ENCODE data around the gene DOCK3. TPM values are rescaled to one million over a fixed set of nuclear protein-coding genes. Genes with fewer than 3 reads are reported as not detected.

The DOCK3 gene
- total and polyA plus RNA-seq, 10 of the 15 experiments (the other 5 are each of a cell fraction or from before 2014, with no cell fraction given), result 0.02 to 0.52 (median 0.04) TPM; not detected in 5

DNA sequence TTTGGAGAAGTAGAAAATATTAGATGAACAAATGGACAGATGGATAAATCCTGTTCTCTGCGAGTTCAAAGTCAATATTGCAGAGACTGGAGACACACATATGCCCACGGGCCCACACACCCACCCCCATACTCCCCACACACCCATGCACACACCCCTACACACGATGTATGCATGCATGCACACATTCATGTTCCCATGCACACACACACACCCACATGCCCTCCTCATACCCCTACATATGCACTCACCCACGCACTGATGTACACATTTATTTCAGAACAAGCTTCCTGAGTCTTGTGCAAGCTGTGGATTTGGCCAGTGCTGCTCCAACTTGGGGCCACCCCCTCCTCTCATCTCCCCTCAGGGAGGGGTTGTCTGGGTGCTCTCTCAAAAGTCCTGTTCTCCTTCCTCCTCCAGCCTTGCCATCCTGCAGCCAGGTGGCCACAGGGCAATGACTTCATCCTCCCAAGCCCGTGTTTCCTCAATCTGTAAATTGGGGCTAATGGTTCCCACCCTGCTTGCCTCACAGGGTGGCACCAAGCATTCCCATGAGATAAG is 41.4 kb upstream of the DOCK3 start (continued):
- no peak for TF ChIP-seq NFYA (IDR thresholded peaks at IDR 0.05; ENCODE audit: borderline replicate concordance, low read depth, low read length)
- no peak for TF ChIP-seq ZSCAN29 (IDR thresholded peaks at IDR 0.05)
- no peak for TF ChIP-seq JUNB (IDR thresholded peaks at IDR 0.05)

DNA sequence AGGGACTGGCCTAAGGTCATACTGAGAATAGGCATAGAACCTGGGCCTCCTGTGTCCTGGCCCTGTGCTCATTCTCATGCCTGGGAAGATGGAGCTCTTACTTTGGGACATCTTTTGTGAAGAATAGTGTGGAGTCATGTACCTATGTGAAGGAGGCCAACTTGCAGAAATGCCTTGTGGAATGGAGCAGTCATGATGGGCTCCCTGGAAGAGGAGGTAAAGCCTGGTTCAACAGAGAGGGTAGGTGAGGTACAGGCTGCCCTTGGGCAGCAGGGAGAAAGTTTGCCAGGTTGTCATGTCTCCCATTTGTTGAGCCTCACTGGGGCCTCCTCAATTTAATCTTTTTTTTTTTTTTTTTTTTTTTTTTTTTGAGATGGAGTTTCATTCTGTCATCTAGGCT is 39.7 kb upstream of the DOCK3 start:
- Histone ChIP-seq H2AFZ (ENCODE audit: control insufficient read depth, low read depth, low read length) (no peak overlapping the region), H3K79me2 (ENCODE audit: control insufficient read depth, insufficient read depth, low read length) (no peaks in the 10 kb centered on the region), H3K9me3 (replicated peaks; ENCODE audit: control insufficient read depth, insufficient read depth, low read length) (no peaks in the 10 kb centered on the region), H3K4me3 (no peak overlapping the region), H4K20me1 (ENCODE audit: control insufficient read depth, insufficient read depth) (no peaks in the 10 kb centered on the region), H3K4me2 (ENCODE audit: control insufficient read depth, insufficient read depth) (no peak overlapping the region), H3K9ac (ENCODE audit: control insufficient read depth, insufficient read depth, low read length) (no peak overlapping the region), H3K4me1 (ENCODE audit: control insufficient read depth, insufficient read depth, low read length) (peaks cover 4% of the 10 kb centered on the region), H3K27ac (ENCODE audit: control insufficient read depth, insufficient read depth) (no peak overlapping the region), H3K27me3 (replicated peaks in 1 of 2; ENCODE audit: control insufficient read depth in 2 of 2, insufficient read depth in 2 of 2, low read length in 1 of 2) (no peaks in the 10 kb centered on the region), H3K36me3 (ENCODE audit: control insufficient read depth in 2 of 2, insufficient read depth in 2 of 2, low read length in 1 of 2) (peaks cover 0 to 4% of the 10 kb centered on the region in 2 experiments; a peak in 1 of 4 replicates)
- FAIRE-seq (no peak), DNase-seq (ENCODE audit: low read depth, low spot score) (no peak), ATAC-seq (no peak)
- intact Hi-C loops (cut with micrococcal nuclease; ENCODE audit: unreplicated experiment), result no loop called here
- ChIA-PET POLR2A (interaction anchor here (1.1 kb wide), 1 partner anchor 11 kb away, joined by 3 read pairs; no protein-coding TSS in a partner anchor), CTCF (interaction anchor here (1.5 to 1.9 kb wide), 3 partner anchors 11 to 19 kb away, joined by 3 to 7 read pairs (median 6); no protein-coding TSS in a partner anchor), SMC1A (ENCODE audit: uncharacterized antibody, unreplicated experiment) (no interaction called here), RAD21 (ENCODE audit: unreplicated experiment) (no interaction called here)
- in situ Hi-C loops (cut with MboI), result no loop called here
- no TSS peak for BruUV-seq (replicated peaks)
- no peak for TF ChIP-seq HDAC6 (IDR thresholded peaks at IDR 0.05; ENCODE audit: unreplicated experiment)

DNA sequence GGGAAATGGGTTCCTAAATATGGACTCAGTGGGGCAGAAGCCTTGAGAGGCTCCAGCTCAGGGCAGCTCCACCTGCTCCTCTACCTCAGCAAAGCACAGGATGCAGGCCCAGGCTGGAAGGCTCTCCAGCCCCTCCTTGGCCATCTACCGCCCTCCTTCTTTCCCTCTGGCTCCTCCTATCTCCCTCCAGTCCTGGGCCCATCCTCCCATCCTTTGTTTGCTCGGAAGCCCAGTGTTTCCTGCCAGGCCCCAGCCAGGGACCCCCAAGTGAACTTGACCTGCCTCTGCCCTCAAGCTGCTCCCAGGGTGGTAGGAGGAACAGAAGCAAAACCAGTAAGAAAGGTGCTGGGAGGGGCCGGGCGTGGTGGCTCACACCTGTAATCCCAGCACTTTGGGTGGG is 37.7 kb upstream of the DOCK3 start:
- intact Hi-C loops (cut with micrococcal nuclease; ENCODE audit: unreplicated experiment) (no loop called here), in situ Hi-C loops (cut with MboI) (no loop called here)
- H3K9ac ChIP-seq (ENCODE audit: control insufficient read depth, insufficient read depth, low read length), result no peak overlapping the region
- RAD21 ChIA-PET (ENCODE audit: unreplicated experiment), result no interaction called here
- peaks cover 4% of the 10 kb centered on the region for H3K4me1 ChIP-seq (ENCODE audit: control insufficient read depth, insufficient read depth, low read length)
- no peak for DNase-seq (ENCODE audit: low read depth, low spot score)
- CTCF ChIA-PET, result no interaction called here
- POLR2A ChIA-PET, result interaction anchor here (0.5 kb wide), 2 partner anchors 14 to 1277 kb away, joined by 3 read pairs; no protein-coding TSS in a partner anchor
- no peaks in the 10 kb centered on the region for H3K27me3 ChIP-seq (replicated peaks in 1 of 2; ENCODE audit: control insufficient read depth in 2 of 2, insufficient read depth in 2 of 2, low read length in 1 of 2)
- H4K20me1 ChIP-seq (ENCODE audit: control insufficient read depth, insufficient read depth), result no peaks in the 10 kb centered on the region
- H3K79me2 ChIP-seq (ENCODE audit: control insufficient read depth, insufficient read depth, low read length), result no peaks in the 10 kb centered on the region
- H3K9me3 ChIP-seq (replicated peaks; ENCODE audit: control insufficient read depth, insufficient read depth, low read length), result no peaks in the 10 kb centered on the region
- H3K36me3 ChIP-seq (ENCODE audit: control insufficient read depth in 2 of 2, insufficient read depth in 2 of 2, low read length in 1 of 2), result peaks cover 0 to 4% of the 10 kb centered on the region in 2 experiments; a peak in 2 of 4 replicates
- no peak overlapping the region for H2AFZ ChIP-seq (ENCODE audit: control insufficient read depth, low read depth, low read length)
- TF ChIP-seq BCL11A (IDR thresholded peaks at IDR 0.05; ENCODE audit: low read depth, low read length), result no peak
- TF ChIP-seq TARDBP (IDR thresholded peaks at IDR 0.05; ENCODE audit: borderline replicate concordance), result no peak
- no peak for TF ChIP-seq SUPT20H (IDR thresholded peaks at IDR 0.05; ENCODE audit: borderline replicate concordance, control insufficient read depth, low read depth, low read length)
- no peak for TF ChIP-seq NBN (IDR thresholded peaks at IDR 0.05)
- TF ChIP-seq FOXM1 (IDR thresholded peaks at IDR 0.05; ENCODE audit: low read depth, low read length), result no peak
- TF ChIP-seq MTA2 (IDR thresholded peaks at IDR 0.05; ENCODE audit: low read depth), result no peak
- no peak for TF ChIP-seq SRF (IDR thresholded peaks at IDR 0.05; ENCODE audit: low read depth in 2 of 2, low read length in 2 of 2)
- no peak for TF ChIP-seq FOS (IDR thresholded peaks at IDR 0.05; ENCODE audit: borderline replicate concordance, extremely low read depth, insufficient read length)
- ATAC-seq, result no peak
- BruUV-seq (replicated peaks), result no TSS peak
- WGBS (ENCODE audit: insufficient coverage, insufficient replicate concordance, low lambda C conversion rate, missing lambda C conversion rate), result 51% methylated on average over 4 of the region's 4 CpGs
- H3K4me3 ChIP-seq, result no peak overlapping the region
- SMC1A ChIA-PET (ENCODE audit: uncharacterized antibody, unreplicated experiment), result interaction anchor here (0.7 to 1.6 kb wide), 2 partner anchors 10 to 16 kb away, joined by 3 to 4 read pairs; no protein-coding TSS in a partner anchor
- H3K27ac ChIP-seq (ENCODE audit: control insufficient read depth, insufficient read depth), result no peak overlapping the region
- no peak overlapping the region for H3K4me2 ChIP-seq (ENCODE audit: control insufficient read depth, insufficient read depth)
- FAIRE-seq, result no peak
